PFSK-1 (cell line): Measurements from ENCODE around the gene ZNF276.

ENCODE experiments used
- POLR2AphosphoS5 ChIP-seq: IDR thresholded peaks from 2 replicates; pipeline ENCODE4 v1.6.1; 2012; ENCODE audit warnings: low read depth, mild to moderate bottlenecking, control low read depth, low read length, moderate library complexity
- REST ChIP-seq, 2 experiments: IDR thresholded peaks; 2 replicates each; pipeline versions ENCODE4 v1.6.1 to v1.8.0; 2011 to 2012; ENCODE audit warnings: low read depth in 2 of 2, low read length in 2 of 2, control low read depth in 1 of 2, inconsistent platforms in 1 of 2, mild to moderate bottlenecking in 1 of 2, moderate library complexity in 1 of 2; ENCODE audit not compliant: insufficient read depth in 1 of 2
- SIN3A ChIP-seq: IDR thresholded peaks from 2 replicates; pipeline ENCODE4 v1.6.1; 2012; ENCODE audit warnings: mild to moderate bottlenecking, low read length, moderate library complexity, borderline replicate concordance; ENCODE audit not compliant: insufficient read depth
- TAF1 ChIP-seq: IDR thresholded peaks from 2 replicates; pipeline ENCODE4 v1.6.1; 2012; ENCODE audit warnings: low read length, control low read depth, borderline replicate concordance; ENCODE audit not compliant: insufficient read depth

GRCh38 chr16:89723279-89724250, 2.2 kb downstream of the ZNF276 start:
- no peak for TF ChIP-seq REST (IDR thresholded peaks at IDR 0.05; ENCODE audit: insufficient read depth in 1 of 2, low read depth in 2 of 2, low read length in 2 of 2)
- TF ChIP-seq TAF1: no peak
- no peak for TF ChIP-seq POLR2AphosphoS5
- no peak for TF ChIP-seq SIN3A
